HCT116 (cell line): Measurements from ENCODE around the gene AQP9. TPM values are rescaled to one million over a fixed set of nuclear protein-coding genes. Genes with fewer than 3 reads are reported as not detected.

Experiments
- ATAC-seq: fragments of 200-7000 bp; cut with Tn5 transposase; 2 replicates; pipeline ENCODE4 v1.9.1; 2020; ENCODE audit warnings: mild to moderate bottlenecking, moderate library complexity
- BruUV-seq: library from RNA; stranded (reverse); fragments of 400-500 nt; replicated peaks from 2 replicates; lab custom pipeline; 2021; lab: Mats Ljungman, UMichigan
- CTCF ChIA-PET: fragments of 300-600 bp; sonication (Branson Sonifier 250); formaldehyde crosslinking; loops from one replicate; lab custom pipeline; 2021; ENCODE audit warnings: antibody characterized with exemption; lab: Charles Lee
- POLR2A ChIA-PET: fragments of 300-600, 350-600 bp; sonication (Branson Sonifier 250); formaldehyde crosslinking; loops from one replicate; lab custom pipeline; 2021; ENCODE audit warnings: antibody characterized with exemption; lab: Charles Lee
- RAD21 ChIA-PET, 2 experiments: fragments of 300-600 bp; sonication (Branson Sonifier 250); formaldehyde crosslinking; loops; one replicate each; lab custom pipeline; 2023; ENCODE audit warnings: low total read pairs in 2 of 2; ENCODE audit not compliant: uncharacterized antibody in 2 of 2, unreplicated experiment in 2 of 2, low non-redundant PET in 1 of 2; lab: Charles Lee
- DNase-seq: peaks from one replicate; pipeline ENCODE4 v3.0.0-alpha.2; 2010; ENCODE audit warnings: low read depth, low spot score
- H2AFZ ChIP-seq: fragments of 200-600 bp; shearing (Covaris generic), sonication (generic); 2 replicates; pipeline ENCODE4 v1.6.1; 2017; ENCODE audit warnings: low read depth, mixed run types, mixed read lengths, antibody characterized with exemption, low read length; ENCODE audit not compliant: poor library complexity, severe bottlenecking
- H3K27ac ChIP-seq: 2 replicates; pipeline ENCODE4 v1.5.1; 2012; ENCODE audit warnings: low read depth, low read length
- H3K27me3 ChIP-seq: fragments of 200-600 bp; sonication (generic); 2 replicates; pipeline ENCODE4 v1.6.1; 2016; ENCODE audit warnings: mixed run types, low read length, mixed read lengths; ENCODE audit not compliant: insufficient read depth
- H3K36me3 ChIP-seq, 2 experiments: fragments of 200-500 bp in 1 of 2; fragments of 200-600 bp in 1 of 2; sonication (Bioruptor generic) in 1 of 2; sonication (generic) in 1 of 2; 2 replicates each; pipeline versions ENCODE4 v1.5.1 to v1.6.1; 2014 to 2016; ENCODE audit warnings: low read length in 2 of 2, inconsistent platforms in 1 of 2, mixed read lengths in 1 of 2, mixed run types in 1 of 2; ENCODE audit not compliant: insufficient read depth in 2 of 2, control insufficient read depth in 1 of 2
- H3K4me1 ChIP-seq, 2 experiments: fragments of 200-600 bp in 1 of 2; sonication (generic) in 1 of 2; 2 replicates each; pipeline versions ENCODE4 v1.5.1 to v1.6.1; 2012 to 2017; ENCODE audit warnings: low read length in 2 of 2, inconsistent platforms in 1 of 2, mild to moderate bottlenecking in 1 of 2, mixed read lengths in 1 of 2, mixed run types in 1 of 2, moderate library complexity in 1 of 2; ENCODE audit not compliant: insufficient read depth in 2 of 2, control insufficient read depth in 1 of 2
- H3K4me2 ChIP-seq: fragments of 200-600 bp; sonication (generic); 2 replicates; pipeline ENCODE4 v1.6.1; 2017; ENCODE audit warnings: mixed run types, low read length, mixed read lengths
- H3K4me3 ChIP-seq, 2 experiments: fragments of 200-600 bp in 1 of 2; sonication (generic) in 1 of 2; replicated peaks in 1 of 2; 2 replicates each; pipeline ENCODE4 v1.5.1; 2011 to 2016; ENCODE audit warnings: low read length in 2 of 2, control low read depth in 1 of 2, low read depth in 1 of 2, mild to moderate bottlenecking in 1 of 2, mixed read lengths in 1 of 2, mixed run types in 1 of 2
- H3K79me2 ChIP-seq: fragments of 200-600 bp; sonication (generic); 2 replicates; pipeline ENCODE4 v1.6.1; 2017; ENCODE audit warnings: mild to moderate bottlenecking, mixed run types, low read length, moderate library complexity, mixed read lengths; ENCODE audit not compliant: insufficient read depth
- H3K9ac ChIP-seq: fragments of 200-600 bp; sonication (generic); 2 replicates; pipeline ENCODE4 v1.6.1; 2016; ENCODE audit warnings: low read length, mixed read lengths
- H3K9me2 ChIP-seq: fragments of 200-600 bp; sonication (generic), shearing (Covaris generic); 2 replicates; pipeline ENCODE4 v1.6.1; 2017; ENCODE audit warnings: mixed run types, mild to moderate bottlenecking, moderate library complexity; ENCODE audit not compliant: insufficient read depth
- H3K9me3 ChIP-seq, 2 experiments: fragments of 200-500 bp in 1 of 2; fragments of 200-600 bp in 1 of 2; sonication (Bioruptor generic) in 1 of 2; sonication (generic) in 1 of 2; 2 replicates each; pipeline ENCODE4 v1.6.1; 2014 to 2017; ENCODE audit warnings: low read length in 2 of 2, mixed read lengths in 2 of 2, inconsistent platforms in 1 of 2, low read depth in 1 of 2, mild to moderate bottlenecking in 1 of 2, mixed run types in 1 of 2, moderate library complexity in 1 of 2; ENCODE audit not compliant: control insufficient read depth in 1 of 2, insufficient read depth in 1 of 2
- H4K20me1 ChIP-seq: fragments of 200-600 bp; sonication (generic), shearing (Covaris generic); 2 replicates; pipeline ENCODE4 v1.6.1; 2017; ENCODE audit warnings: mixed run types, mild to moderate bottlenecking, moderate library complexity; ENCODE audit not compliant: insufficient read depth
- ATF3 ChIP-seq: IDR thresholded peaks from 2 replicates; pipeline ENCODE4 v1.6.1; 2012
- ELF1 ChIP-seq: IDR thresholded peaks from 2 replicates; pipeline ENCODE4 v1.6.1; 2012; ENCODE audit warnings: low read depth, borderline replicate concordance
- EZH2phosphoT487 ChIP-seq: fragments of 200-600 bp; IDR thresholded peaks from 2 replicates; pipeline ENCODE4 v1.6.1; 2018; ENCODE audit warnings: antibody characterized with exemption, borderline replicate concordance
- JUND ChIP-seq: IDR thresholded peaks from 2 replicates; pipeline ENCODE4 v1.6.1; 2012
- MAX ChIP-seq: IDR thresholded peaks from 2 replicates; pipeline ENCODE4 v1.6.1; 2012
- POLR2AphosphoS5 ChIP-seq: IDR thresholded peaks from 2 replicates; pipeline ENCODE4 v1.6.1; 2011; ENCODE audit warnings: mild to moderate bottlenecking, low read depth, low read length, moderate library complexity
- RAD21 ChIP-seq: IDR thresholded peaks from 2 replicates; pipeline ENCODE4 v1.6.1; 2012; ENCODE audit warnings: low read depth, mild to moderate bottlenecking
- SIN3A ChIP-seq: IDR thresholded peaks from 2 replicates; pipeline ENCODE4 v1.6.1; 2012; ENCODE audit warnings: low read depth
- SP1 ChIP-seq: IDR thresholded peaks from 2 replicates; pipeline ENCODE4 v1.6.1; 2012; ENCODE audit warnings: low read depth
- SRF ChIP-seq: IDR thresholded peaks from 2 replicates; pipeline ENCODE4 v1.6.1; 2012; ENCODE audit warnings: low read depth
- YY1 ChIP-seq: IDR thresholded peaks from 2 replicates; pipeline ENCODE4 v1.6.1; 2011; ENCODE audit warnings: low read length, low read depth, moderate library complexity, mild to moderate bottlenecking; ENCODE audit not compliant: insufficient replicate concordance; ENCODE audit errors: extremely low read depth
- ZFX ChIP-seq: fragments of 450-650 bp; IDR thresholded peaks from 2 replicates; pipeline ENCODE4 v1.6.1; 2017
- ZNF274 ChIP-seq: fragments of 200-500 bp; sonication (Bioruptor generic); IDR thresholded peaks from 2 replicates; pipeline ENCODE4 v1.6.1; 2014; ENCODE audit warnings: mild to moderate bottlenecking, low read depth, low read length, inconsistent platforms
- intact Hi-C: fragments of 100-400 bp; cut with micrococcal nuclease; formaldehyde crosslinking; loops from 2 replicates; pipeline ENCODE4 v1.10.0; 2022
- total RNA-seq: library from RNA; stranded (reverse); gene quantifications from one replicate; pipeline ENCODE4 v1.2.1, GENCODE V29; 2021; ENCODE audit not compliant: unreplicated experiment

Gene AQP9
- total RNA-seq, 1 experiment from 2014 or later = 0.12 TPM

- Histone ChIP-seq H2AFZ (no peak overlapping the region), H3K27ac (no peak overlapping the region)
- DNase-seq = no peak
- TF ChIP-seq RAD21 (no peak), ZNF274 (no peak), SIN3A (no peak), SP1 (no peak), ELF1 (no peak), EZH2phosphoT487 (no peak), JUND (no peak), ATF3 (no peak), YY1 (no peak)
- TF ChIP-seq, all 23 proteins: peak for 0
- no peaks in the 10 kb centered on the region for H3K36me3 ChIP-seq
- H3K9ac ChIP-seq = no peak overlapping the region
- intact Hi-C loops = no loop called here
- ChIA-PET RAD21 (no interaction called here), CTCF (no interaction called here), POLR2A (no interaction called here)
- no peak for ATAC-seq
- H4K20me1 ChIP-seq = no peaks in the 10 kb centered on the region
- H3K4me1 ChIP-seq = peaks cover 0 to 6% of the 10 kb centered on the region in 2 experiments; a peak in 1 of 4 replicates
- H3K4me3 ChIP-seq = no peak overlapping the region
- no peaks in the 10 kb centered on the region for H3K79me2 ChIP-seq
- no TSS peak for BruUV-seq
- no peaks in the 10 kb centered on the region for H3K9me3 ChIP-seq
- no peaks in the 10 kb centered on the region for H3K9me2 ChIP-seq
- no peaks in the 10 kb centered on the region for H3K27me3 ChIP-seq
- no peak overlapping the region for H3K4me2 ChIP-seq
These were observed 10.7 kb downstream of the AQP9 start for GRCh38 chr15:58148633-58149445.

- no peaks in the 10 kb centered on the region for H3K36me3 ChIP-seq
- no peaks in the 10 kb centered on the region for H3K9me3 ChIP-seq
- no peaks in the 10 kb centered on the region for H4K20me1 ChIP-seq
- no peak for ATAC-seq
- no peak for DNase-seq
- no peak overlapping the region for H3K4me3 ChIP-seq
- H3K27me3 ChIP-seq = no peaks in the 10 kb centered on the region
- no peaks in the 10 kb centered on the region for H3K9me2 ChIP-seq
- no TSS peak for BruUV-seq
- RAD21 ChIA-PET = no interaction called here
- H2AFZ ChIP-seq = no peak overlapping the region
- H3K27ac ChIP-seq = no peak overlapping the region
- H3K79me2 ChIP-seq = no peaks in the 10 kb centered on the region
- H3K4me2 ChIP-seq = no peak overlapping the region
- H3K4me1 ChIP-seq = no peaks in the 10 kb centered on the region
- intact Hi-C loops = no loop called here
- TF ChIP-seq ZFX (no peak), POLR2AphosphoS5 (no peak), JUND (no peak), MAX (no peak), SRF (no peak)
- POLR2A ChIA-PET = no interaction called here
- H3K9ac ChIP-seq = no peak overlapping the region
- CTCF ChIA-PET = no interaction called here
These were observed 16.6 kb downstream of the AQP9 start for GRCh38 chr15:58154769-58155168.
